GM19025 (cell line): ENCODE measurements around the gene SLX1A.
A peak's percentile ranks its signal among the peaks of the same experiment; 100 is the strongest.
"Not testable (repeated sequence)": the region's sequence is repeated elsewhere in the genome, so short reads cannot be mapped to it uniquely, and the experiment has no call there.

Experiments
- ATAC-seq: cut with Tn5 transposase; IDR thresholded peaks from one replicate; pipeline ENCODE4 v1.9.1; 2021; ENCODE audit warnings: mild to moderate bottlenecking, low read depth, moderate library complexity; ENCODE audit not compliant: unreplicated experiment

SLX1A gene

GRCh38 chr16:30193615-30194014 lies at the start of gene SLX1A, which contains the start of gene BOLA2B:
TSS of gene SLX1A (plus strand) at chr16:30193875. CDS start at chr16:30194085, 210 bp downstream.
TSS of gene BOLA2B (minus strand) at chr16:30193666. CDS start at chr16:30193595, 71 bp downstream.
- ATAC-seq, result peak; percentile 91

GRCh38 chr16:30144017-30144416 lies 49.7 kb upstream of the SLX1A start:
- no peak for ATAC-seq

- ATAC-seq, result no peak
Observed at GRCh38 chr16:30144917-30145316, 48.8 kb upstream of the SLX1A start.

DNA sequence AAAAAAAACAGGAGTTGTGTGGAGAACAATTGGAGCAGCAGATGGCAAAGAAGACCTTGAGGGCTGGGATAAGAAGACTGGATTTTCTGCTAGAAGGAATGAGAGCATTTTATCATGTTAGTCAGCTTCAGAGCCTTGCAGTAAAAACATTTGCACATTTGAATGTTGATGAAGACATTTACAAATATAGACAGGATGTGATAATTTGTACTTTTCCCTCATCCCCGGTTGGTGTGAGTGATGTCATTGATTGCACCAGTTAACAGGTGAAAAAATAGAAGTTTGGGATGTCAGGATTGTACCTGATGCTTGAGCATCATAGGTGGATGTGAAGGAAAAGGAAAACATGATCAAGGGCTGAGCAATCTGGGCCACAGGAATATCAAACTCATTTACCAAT lies 48.0 kb upstream of the SLX1A start:
- no peak for ATAC-seq

DNA sequence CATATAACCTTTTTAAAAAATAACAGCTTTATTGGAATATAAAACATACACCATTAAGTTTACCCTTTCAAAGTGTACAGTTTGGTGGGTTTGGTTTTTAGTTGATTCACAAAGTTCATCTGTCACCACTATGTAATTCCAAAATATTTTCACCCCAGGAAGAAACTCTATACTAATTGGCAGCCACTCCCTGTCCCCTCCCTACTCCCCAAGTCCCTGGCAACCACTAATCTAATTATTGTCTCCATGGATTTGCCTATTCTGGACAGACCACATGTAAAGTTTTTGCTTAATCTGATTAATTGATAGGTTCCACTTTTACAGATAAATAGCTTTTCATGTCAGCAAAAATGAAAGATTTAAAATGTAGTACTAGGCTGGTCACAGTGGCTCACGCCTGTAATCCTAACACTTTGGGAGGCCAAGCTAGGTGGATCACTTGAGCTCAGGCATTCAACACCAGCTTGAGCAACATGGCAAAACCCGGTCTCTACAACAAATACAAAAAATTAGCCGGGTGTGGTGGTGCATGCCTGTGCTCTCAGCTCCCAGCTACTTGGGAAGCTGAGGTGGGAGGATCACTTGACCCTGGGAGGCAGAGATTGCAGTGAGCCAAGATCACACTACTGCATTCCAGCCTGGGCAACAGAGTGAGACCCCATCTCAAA lies 45.7 kb upstream of the SLX1A start:
- ATAC-seq, result no peak

- no peak for ATAC-seq
Observed at GRCh38 chr16:30149250-30149930, 44.3 kb upstream of the SLX1A start.

DNA sequence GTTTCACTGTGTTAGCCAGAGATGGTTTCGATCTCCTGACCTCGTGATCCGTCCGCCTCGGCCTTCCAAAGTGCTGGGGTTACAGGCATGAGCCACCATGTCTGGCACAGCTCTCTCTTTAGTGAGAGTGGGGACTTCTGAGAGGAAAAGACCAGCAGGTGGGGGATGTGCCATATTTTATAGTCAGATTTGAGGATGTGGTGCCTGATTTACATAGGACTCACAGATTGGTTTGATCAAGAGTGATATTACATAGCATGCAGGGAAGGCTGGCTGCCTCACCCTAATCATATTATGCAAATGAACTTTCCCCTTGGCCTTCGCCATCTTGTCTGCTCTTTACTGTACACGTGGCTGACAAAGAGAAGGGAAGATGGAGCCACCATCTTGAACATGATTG lies 42.6 kb upstream of the SLX1A start:
- ATAC-seq, result no peak

DNA sequence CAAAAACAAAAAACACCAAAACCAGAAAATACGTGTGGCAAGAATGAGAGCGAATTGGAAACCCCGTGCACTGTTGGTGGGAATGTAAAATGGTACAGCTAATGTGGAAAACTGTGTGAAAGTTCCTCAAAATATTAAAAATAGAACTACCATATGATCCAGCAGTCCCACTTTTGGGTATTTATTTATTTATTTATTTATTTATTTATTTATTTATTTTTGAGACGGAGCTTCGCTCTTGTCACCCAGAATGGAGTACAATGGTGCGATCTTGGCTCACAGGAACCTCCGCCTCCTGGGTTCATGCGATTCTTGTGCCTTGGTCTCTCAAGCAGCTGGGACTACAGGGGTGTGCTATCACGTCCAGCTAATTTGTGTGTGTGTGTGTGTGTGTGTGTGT lies 41.2 kb upstream of the SLX1A start:
- ATAC-seq, result no peak

GRCh38 chr16:30155188-30155587 lies 38.5 kb upstream of the SLX1A start:
- ATAC-seq, result no peak

DNA sequence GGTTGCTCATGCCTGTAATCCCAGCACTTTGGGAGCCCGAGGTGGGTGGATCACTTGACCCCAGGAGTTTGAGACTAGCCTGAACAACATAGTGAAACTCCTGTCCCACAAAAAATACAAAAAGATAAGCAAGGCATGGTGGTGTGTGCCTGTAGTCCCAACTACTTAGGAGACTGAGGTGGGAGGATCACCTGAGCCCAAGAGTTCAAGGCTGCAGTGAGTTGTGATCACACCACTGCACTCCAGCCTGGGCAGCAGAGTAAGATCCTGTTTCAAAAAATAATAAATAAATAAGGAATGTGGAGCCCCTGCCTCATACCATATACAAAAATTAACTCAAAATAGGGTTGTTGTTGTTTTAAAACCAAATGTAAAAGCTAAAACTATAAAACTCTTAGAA lies 36.5 kb upstream of the SLX1A start:
- no peak for ATAC-seq

DNA sequence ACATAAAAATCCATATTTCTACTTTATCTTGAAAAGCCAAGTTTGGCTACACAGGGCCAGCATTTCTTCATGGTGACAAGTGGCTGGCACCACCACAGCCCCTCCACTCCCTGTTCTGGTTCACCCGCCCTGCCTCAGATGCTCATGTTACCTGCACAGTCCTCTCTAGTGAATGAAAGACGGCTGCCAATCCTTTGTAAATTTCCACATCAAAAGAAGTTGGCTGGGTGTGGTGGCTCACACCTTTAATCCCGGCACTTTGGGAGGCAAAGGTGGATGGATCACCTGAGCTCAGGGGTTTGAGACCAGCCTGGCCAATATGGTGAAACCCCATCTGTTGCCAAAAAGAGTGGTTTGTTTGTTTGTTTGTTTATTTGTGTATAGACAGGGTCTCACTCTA lies 30.1 kb upstream of the SLX1A start:
- no peak for ATAC-seq

- no peak for ATAC-seq
Observed at GRCh38 chr16:30166202-30166902, 27.3 kb upstream of the SLX1A start.

DNA sequence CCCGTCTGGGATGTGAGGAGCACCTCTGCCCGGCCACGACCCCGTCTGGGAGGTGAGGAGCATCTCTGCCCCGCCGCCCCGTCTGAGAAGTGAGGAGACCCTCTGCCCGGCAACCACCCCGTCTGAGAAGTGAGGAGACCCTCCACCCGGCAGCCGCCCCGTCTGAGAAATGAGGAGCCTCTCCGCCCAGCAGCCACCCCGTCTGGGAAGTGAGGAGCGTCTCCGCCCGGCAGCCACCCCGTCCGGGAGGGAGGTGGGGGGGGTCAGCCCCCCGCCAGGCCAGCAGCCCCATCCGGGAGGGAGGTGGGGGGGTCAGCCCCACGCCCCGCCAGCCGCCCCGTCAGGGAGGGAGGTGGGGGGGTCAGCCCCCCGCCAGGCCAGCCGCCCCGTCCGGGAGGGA lies 24.9 kb upstream of the SLX1A start:
- ATAC-seq, result not testable (repeated sequence)

- not testable (repeated sequence) for ATAC-seq
Observed at GRCh38 chr16:30169416-30169815, 24.3 kb upstream of the SLX1A start.

- ATAC-seq, result not testable (repeated sequence)
Observed at GRCh38 chr16:30170145-30170544, 23.5 kb upstream of the SLX1A start.

DNA sequence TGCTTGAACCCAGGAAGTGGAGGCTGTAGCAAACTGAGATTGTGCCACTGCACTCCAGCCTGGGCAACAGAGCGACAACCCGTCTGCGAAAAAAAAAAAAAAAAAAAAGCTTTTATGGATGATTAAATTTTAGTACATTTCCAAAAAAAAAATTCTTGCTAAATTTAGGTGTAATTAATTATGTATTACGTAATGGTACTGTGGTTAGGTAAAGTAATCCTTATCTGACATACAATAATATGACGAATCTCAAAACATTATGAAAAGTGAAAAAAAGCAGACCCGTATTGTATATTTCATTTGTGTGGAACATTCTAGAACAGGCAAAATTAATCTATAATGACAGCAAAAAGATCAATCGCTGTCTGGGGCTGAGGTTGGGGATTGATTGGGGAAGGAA lies 20.6 kb upstream of the SLX1A start:
- ATAC-seq, result no peak

DNA sequence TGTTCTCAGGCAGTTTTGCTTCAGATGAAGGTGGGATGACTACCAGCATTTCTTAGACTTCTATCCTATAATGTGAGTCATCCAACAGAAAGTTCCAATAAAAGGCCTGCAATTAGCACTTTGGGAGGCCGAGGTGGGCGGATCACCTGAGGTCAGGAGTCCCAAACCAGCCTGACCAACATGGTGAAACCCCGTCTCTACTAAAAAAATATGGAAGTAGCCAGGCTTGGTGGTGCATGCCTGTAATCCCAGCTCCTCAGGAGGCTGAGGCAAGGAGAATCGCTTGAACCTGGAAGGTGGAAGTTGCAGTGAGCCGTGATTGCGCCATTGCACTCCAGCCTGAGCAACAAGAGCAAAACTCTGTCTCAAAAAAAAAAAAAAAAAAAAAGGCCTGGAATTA lies 16.8 kb upstream of the SLX1A start:
- not testable (repeated sequence) for ATAC-seq

GRCh38 chr16:30179195-30179594 lies 14.5 kb upstream of the SLX1A start:
- ATAC-seq, result no peak

DNA sequence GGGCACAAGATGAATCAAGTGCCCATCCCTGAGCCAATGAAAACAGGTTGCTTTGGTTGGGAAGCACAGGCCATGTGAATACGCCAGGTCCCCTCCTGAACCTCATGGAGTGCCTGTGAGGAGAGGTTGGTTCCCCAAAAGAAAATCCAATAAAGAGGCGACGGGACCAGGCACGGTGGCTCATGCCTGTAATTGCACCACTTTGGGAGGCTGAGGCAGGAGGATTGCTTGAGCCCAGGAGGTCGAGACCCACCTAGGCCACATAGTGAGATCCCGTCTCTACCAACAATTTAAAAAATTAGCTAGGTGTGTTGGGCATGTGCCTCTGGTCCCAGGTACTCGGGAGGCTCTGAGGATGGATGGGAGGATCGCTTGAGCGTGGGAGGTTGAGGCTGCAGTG lies 13.7 kb upstream of the SLX1A start:
- ATAC-seq, result no peak

- ATAC-seq, result no peak
Observed at GRCh38 chr16:30180741-30181140, 12.9 kb upstream of the SLX1A start.

GRCh38 chr16:30183233-30184095 lies 10.2 kb upstream of the SLX1A start, which contains the start of gene CORO1A:
TSS of gene CORO1A (plus strand) at chr16:30183602. CDS start at chr16:30185210, 1,608 bp downstream.
- peak; percentile 54 for ATAC-seq
